ENCODE measurements around the gene CFAP77.

DNA sequence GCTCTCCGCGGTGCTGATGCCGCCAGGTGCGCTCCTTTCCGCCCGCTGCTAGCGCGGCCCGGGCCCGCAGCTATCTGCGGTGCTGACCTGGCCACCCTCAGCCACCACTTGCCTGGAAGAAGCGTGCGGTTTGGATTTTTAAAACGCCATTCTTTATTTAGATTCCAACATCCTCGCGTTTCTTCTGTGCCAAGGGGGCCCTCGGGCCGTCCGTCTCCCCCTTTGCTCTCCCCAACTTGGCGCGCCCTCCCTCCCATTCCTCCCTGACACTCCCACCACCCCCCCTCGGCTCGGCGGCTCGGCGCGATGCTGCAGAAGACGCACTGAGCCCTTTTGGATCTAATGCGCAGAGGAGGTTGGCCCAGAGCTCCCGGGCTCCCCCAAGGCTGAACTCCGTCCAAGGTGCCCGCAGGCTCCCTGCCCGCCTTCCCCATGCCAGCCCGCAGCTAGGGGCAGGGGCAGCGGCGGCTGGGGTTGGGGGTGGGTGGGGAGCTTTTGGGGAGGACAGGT is 172.3 kb downstream of the CFAP77 start, which contains the start of gene BARHL1:
- TF ChIP-seq, protein P1, sequence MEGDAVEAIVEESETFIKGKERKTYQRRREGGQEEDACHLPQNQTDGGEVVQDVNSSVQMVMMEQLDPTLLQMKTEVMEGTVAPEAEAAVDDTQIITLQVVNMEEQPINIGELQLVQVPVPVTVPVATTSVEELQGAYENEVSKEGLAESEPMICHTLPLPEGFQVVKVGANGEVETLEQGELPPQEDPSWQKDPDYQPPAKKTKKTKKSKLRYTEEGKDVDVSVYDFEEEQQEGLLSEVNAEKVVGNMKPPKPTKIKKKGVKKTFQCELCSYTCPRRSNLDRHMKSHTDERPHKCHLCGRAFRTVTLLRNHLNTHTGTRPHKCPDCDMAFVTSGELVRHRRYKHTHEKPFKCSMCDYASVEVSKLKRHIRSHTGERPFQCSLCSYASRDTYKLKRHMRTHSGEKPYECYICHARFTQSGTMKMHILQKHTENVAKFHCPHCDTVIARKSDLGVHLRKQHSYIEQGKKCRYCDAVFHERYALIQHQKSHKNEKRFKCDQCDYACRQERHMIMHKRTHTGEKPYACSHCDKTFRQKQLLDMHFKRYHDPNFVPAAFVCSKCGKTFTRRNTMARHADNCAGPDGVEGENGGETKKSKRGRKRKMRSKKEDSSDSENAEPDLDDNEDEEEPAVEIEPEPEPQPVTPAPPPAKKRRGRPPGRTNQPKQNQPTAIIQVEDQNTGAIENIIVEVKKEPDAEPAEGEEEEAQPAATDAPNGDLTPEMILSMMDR (IDR thresholded peaks at IDR 0.05): no peak
- TF ChIP-seq POLR2AphosphoS5 (IDR thresholded peaks at IDR 0.05): no peak

Data from prostate gland (tissue), 2 donors.